HEK293 (cell line): ENCODE results near the gene PLEKHA5.

ENCODE experiments used
- CTCF ChIA-PET: fragments of 350-600 bp; formaldehyde crosslinking; extraction: SDS; loops from one replicate; lab custom pipeline; 2021; ENCODE audit warnings: antibody characterized with exemption; lab: Yijun Ruan, JAX
- POLR2A ChIA-PET: fragments of 300-600 bp; formaldehyde crosslinking; extraction: SDS; loops from one replicate; lab custom pipeline; 2020; ENCODE audit warnings: antibody characterized with exemption, inconsistent platforms; lab: Yijun Ruan, JAX
- H3K27ac ChIP-seq: fragments of 200-500 bp; sonication (Bioruptor generic); 2 replicates; pipeline ENCODE4 v1.5.1; 2014; ENCODE audit warnings: low read depth, low read length, control low read depth, inconsistent platforms; ENCODE audit errors: extremely low read depth
- H3K36me3 ChIP-seq, 2 experiments: fragments of 200-500 bp in 1 of 2; sonication (Bioruptor generic) in 1 of 2; 1 replicate in 1 of 2; 2 replicates in 1 of 2; pipeline ENCODE4 v1.5.1; 2014 to 2017; ENCODE audit warnings: inconsistent platforms in 2 of 2, low read length in 2 of 2; ENCODE audit not compliant: control insufficient read depth in 2 of 2, insufficient read depth in 1 of 2
- H3K4me1 ChIP-seq: fragments of 200-500 bp; sonication (Bioruptor generic); 2 replicates; pipeline ENCODE4 v1.5.1; 2014; ENCODE audit warnings: mild to moderate bottlenecking, low read length, inconsistent platforms; ENCODE audit not compliant: control insufficient read depth, insufficient read depth
- H3K4me3 ChIP-seq: 2 replicates; pipeline ENCODE4 v1.5.1; 2011; ENCODE audit warnings: low read depth, mild to moderate bottlenecking, control low read depth, low read length, moderate library complexity
- H3K9me3 ChIP-seq: fragments of 200-500 bp; sonication (Bioruptor generic); 2 replicates; pipeline ENCODE4 v1.5.1; 2014; ENCODE audit warnings: low read depth, low read length, inconsistent platforms; ENCODE audit not compliant: control insufficient read depth, insufficient read depth
- BCL11A ChIP-seq: fragments of 450-650 bp; formaldehyde crosslinking; IDR thresholded peaks from 2 replicates; pipeline ENCODE4 v1.5.1; 2016; ENCODE audit warnings: low read depth, missing biosample characterization, missing genetic modification characterization
- ELK4 ChIP-seq: IDR thresholded peaks from 2 replicates; pipeline ENCODE4 v1.6.1; 2011; ENCODE audit warnings: mild to moderate bottlenecking, low read depth, low read length, borderline replicate concordance
- GLI2 ChIP-seq: fragments of 450-650 bp; formaldehyde crosslinking; IDR thresholded peaks from 2 replicates; pipeline ENCODE4; 2017; ENCODE audit warnings: missing biosample characterization, missing genetic modification characterization, low read depth, borderline replicate concordance
- IKZF3 ChIP-seq: fragments of 450-650 bp; IDR thresholded peaks from 2 replicates; pipeline ENCODE4 v1.5.0; 2018; ENCODE audit warnings: missing biosample characterization, mild to moderate bottlenecking, missing genetic modification characterization, moderate library complexity
- KLF1 ChIP-seq: fragments of 450-650 bp; formaldehyde crosslinking; IDR thresholded peaks from 2 replicates; pipeline ENCODE4 v1.5.1; 2016; ENCODE audit warnings: missing biosample characterization, missing genetic modification characterization
- KLF8 ChIP-seq: fragments of 450-650 bp; formaldehyde crosslinking; IDR thresholded peaks from 2 replicates; pipeline ENCODE4 v1.5.1; 2016; ENCODE audit warnings: missing biosample characterization, missing genetic modification characterization
- OSR2 ChIP-seq: fragments of 450-650 bp; formaldehyde crosslinking; IDR thresholded peaks from 2 replicates; pipeline ENCODE4 v1.5.1; 2016; ENCODE audit warnings: missing biosample characterization, missing genetic modification characterization
- WT1 ChIP-seq: fragments of 450-650 bp; formaldehyde crosslinking; IDR thresholded peaks from 2 replicates; pipeline ENCODE4 v1.5.1; 2016; ENCODE audit warnings: missing biosample characterization, missing genetic modification characterization
- ZBTB20 ChIP-seq: fragments of 450-650 bp; formaldehyde crosslinking; IDR thresholded peaks from 2 replicates; pipeline ENCODE4 v1.5.1; 2016; ENCODE audit warnings: missing biosample characterization, missing genetic modification characterization
- ZBTB6 ChIP-seq: fragments of 450-650 bp; formaldehyde crosslinking; IDR thresholded peaks from 2 replicates; pipeline ENCODE4 v1.5.1; 2017; ENCODE audit warnings: missing biosample characterization, missing genetic modification characterization
- ZIC2 ChIP-seq: fragments of 450-650 bp; formaldehyde crosslinking; IDR thresholded peaks from 2 replicates; pipeline ENCODE4 v1.5.1; 2016; ENCODE audit warnings: missing biosample characterization, missing genetic modification characterization
- ZNF132 ChIP-seq: fragments of 450-650 bp; formaldehyde crosslinking; IDR thresholded peaks from 2 replicates; pipeline ENCODE4 v1.5.1; 2017; ENCODE audit warnings: missing biosample characterization, missing genetic modification characterization, borderline replicate concordance
- ZNF155 ChIP-seq: fragments of 450-650 bp; formaldehyde crosslinking; IDR thresholded peaks from 2 replicates; pipeline ENCODE4 v1.5.1; 2016; ENCODE audit warnings: missing biosample characterization, missing genetic modification characterization
- ZNF157 ChIP-seq: fragments of 450-650 bp; formaldehyde crosslinking; IDR thresholded peaks from 2 replicates; pipeline ENCODE4 v1.5.1; 2016; ENCODE audit warnings: missing biosample characterization, missing genetic modification characterization
- ZNF2 ChIP-seq: fragments of 450-650 bp; formaldehyde crosslinking; IDR thresholded peaks from 2 replicates; pipeline ENCODE4 v1.5.1; 2016; ENCODE audit warnings: missing biosample characterization, missing genetic modification characterization
- ZNF248 ChIP-seq: fragments of 450-650 bp; formaldehyde crosslinking; IDR thresholded peaks from 2 replicates; pipeline ENCODE4 v1.5.1; 2017; ENCODE audit warnings: missing biosample characterization, missing genetic modification characterization
- ZNF324 ChIP-seq: fragments of 450-650 bp; formaldehyde crosslinking; IDR thresholded peaks from 2 replicates; pipeline ENCODE4 v1.5.1; 2016; ENCODE audit warnings: missing biosample characterization, missing genetic modification characterization
- ZNF354C ChIP-seq: fragments of 450-650 bp; formaldehyde crosslinking; IDR thresholded peaks from 2 replicates; pipeline ENCODE4 v1.5.1; 2016; ENCODE audit warnings: missing biosample characterization, missing genetic modification characterization, low read depth, borderline replicate concordance
- ZNF37A ChIP-seq: fragments of 450-650 bp; IDR thresholded peaks from 2 replicates; pipeline ENCODE4 v1.5.1; 2018; ENCODE audit warnings: missing biosample characterization, missing genetic modification characterization
- ZNF513 ChIP-seq: fragments of 450-650 bp; IDR thresholded peaks from 2 replicates; pipeline ENCODE4 v1.5.1; 2018; ENCODE audit warnings: missing biosample characterization, missing genetic modification characterization
- ZNF521 ChIP-seq: fragments of 450-650 bp; formaldehyde crosslinking; IDR thresholded peaks from 2 replicates; pipeline ENCODE4 v1.5.1; 2017; ENCODE audit warnings: missing biosample characterization, mild to moderate bottlenecking, missing genetic modification characterization
- ZNF544 ChIP-seq: fragments of 450-650 bp; formaldehyde crosslinking; IDR thresholded peaks from 2 replicates; pipeline ENCODE4 v1.5.0; 2017; ENCODE audit warnings: missing biosample characterization, missing genetic modification characterization
- ZNF76 ChIP-seq: fragments of 450-650 bp; formaldehyde crosslinking; IDR thresholded peaks from 2 replicates; pipeline ENCODE4; 2016; ENCODE audit warnings: low read depth, missing biosample characterization, missing genetic modification characterization, borderline replicate concordance
- ZNF792 ChIP-seq: fragments of 450-650 bp; formaldehyde crosslinking; IDR thresholded peaks from 2 replicates; pipeline ENCODE4 v1.5.1; 2016; ENCODE audit warnings: missing biosample characterization, missing genetic modification characterization
- ZNF830 ChIP-seq: fragments of 450-650 bp; IDR thresholded peaks from 2 replicates; pipeline ENCODE4 v1.5.0; 2018; ENCODE audit warnings: missing biosample characterization, missing genetic modification characterization, low read depth, mild to moderate bottlenecking, moderate library complexity
- ZSCAN18 ChIP-seq: fragments of 450-650 bp; formaldehyde crosslinking; IDR thresholded peaks from 2 replicates; pipeline ENCODE4 v1.5.1; 2016; ENCODE audit warnings: missing biosample characterization, missing genetic modification characterization
- ZSCAN5A ChIP-seq: fragments of 450-650 bp; formaldehyde crosslinking; IDR thresholded peaks from 2 replicates; pipeline ENCODE4 v1.5.1; 2016; ENCODE audit warnings: missing biosample characterization, missing genetic modification characterization

Gene PLEKHA5

GRCh38 chr12:19082365-19082911, 47.1 kb upstream of the PLEKHA5 start (continued):
- TF ChIP-seq ZIC2 (tag by site-specific recombination) (no peak), KLF8 (no peak), ZNF324 (tag by site-specific recombination) (no peak), WT1 (tag by site-specific recombination) (no peak), ZNF830 (tag by site-specific recombination) (no peak), ZNF513 (tag by site-specific recombination) (no peak), ZNF37A (no peak), ZBTB6 (tag by site-specific recombination) (no peak), ZNF354C (no peak)
- TF ChIP-seq, all 188 proteins: peak for 0

- H3K27ac ChIP-seq, result no peak overlapping the region
- TF ChIP-seq ZNF157 (no peak), OSR2 (tag by site-specific recombination) (no peak), GLI2 (no peak), ZNF2 (no peak), BCL11A (tag by site-specific recombination) (no peak), ZNF521 (tag by site-specific recombination) (no peak), IKZF3 (tag by site-specific recombination) (no peak), ZNF76 (no peak), ZNF132 (no peak), ZNF792 (tag by site-specific recombination) (no peak), ZSCAN18 (tag by site-specific recombination) (no peak)
- ChIA-PET CTCF (no interaction called here), POLR2A (no interaction called here)
- no peaks in the 10 kb centered on the region for H3K4me1 ChIP-seq
- no peaks in the 10 kb centered on the region for H3K36me3 ChIP-seq
- no peak overlapping the region for H3K4me3 ChIP-seq
- no peaks in the 10 kb centered on the region for H3K9me3 ChIP-seq
These were observed 45.0 kb upstream of the PLEKHA5 start for GRCh38 chr12:19084547-19084946.

- Histone ChIP-seq H3K27ac (no peak overlapping the region), H3K4me3 (no peak overlapping the region), H3K4me1 (no peaks in the 10 kb centered on the region), H3K9me3 (no peaks in the 10 kb centered on the region), H3K36me3 (no peaks in the 10 kb centered on the region)
- ChIA-PET CTCF (no interaction called here), POLR2A (no interaction called here)
- TF ChIP-seq ZNF155 (tag by site-specific recombination), result no peak
- no peak for TF ChIP-seq ZBTB20 (tag by site-specific recombination)
- TF ChIP-seq ZNF544 (tag by site-specific recombination), result no peak
- TF ChIP-seq ZNF248 (tag by site-specific recombination), result no peak
- no peak for TF ChIP-seq WT1 (tag by site-specific recombination)
- TF ChIP-seq ZSCAN5A, result no peak
- TF ChIP-seq ELK4, result no peak
- TF ChIP-seq KLF1 (tag by site-specific recombination), result no peak
- no peak for TF ChIP-seq ZNF521 (tag by site-specific recombination)
These were observed 44.4 kb upstream of the PLEKHA5 start for GRCh38 chr12:19085090-19085489.
